A172 (cell line): ENCODE measurements around the gene NOP14. TPM values are rescaled to one million over a fixed set of nuclear protein-coding genes. Genes with fewer than 3 reads are reported as not detected.
"Not testable (repeated sequence)": the region's sequence is repeated elsewhere in the genome, so short reads cannot be mapped to it uniquely, and the experiment has no call there.

Source experiments
- DNase-seq: peaks from one replicate; pipeline ENCODE4 v3.0.0-alpha.2; 2015; ENCODE audit warnings: low spot score
- total RNA-seq: library from RNA; depleted of rRNA; stranded (reverse); fragments of >200 nt; shearing (Covaris generic); gene quantifications from 2 replicates; pipeline ENCODE4 v1.2.3, GENCODE V29; 2014

Gene NOP14
- total RNA-seq, 1 experiment from 2014 or later = 33.1 TPM

DNA sequence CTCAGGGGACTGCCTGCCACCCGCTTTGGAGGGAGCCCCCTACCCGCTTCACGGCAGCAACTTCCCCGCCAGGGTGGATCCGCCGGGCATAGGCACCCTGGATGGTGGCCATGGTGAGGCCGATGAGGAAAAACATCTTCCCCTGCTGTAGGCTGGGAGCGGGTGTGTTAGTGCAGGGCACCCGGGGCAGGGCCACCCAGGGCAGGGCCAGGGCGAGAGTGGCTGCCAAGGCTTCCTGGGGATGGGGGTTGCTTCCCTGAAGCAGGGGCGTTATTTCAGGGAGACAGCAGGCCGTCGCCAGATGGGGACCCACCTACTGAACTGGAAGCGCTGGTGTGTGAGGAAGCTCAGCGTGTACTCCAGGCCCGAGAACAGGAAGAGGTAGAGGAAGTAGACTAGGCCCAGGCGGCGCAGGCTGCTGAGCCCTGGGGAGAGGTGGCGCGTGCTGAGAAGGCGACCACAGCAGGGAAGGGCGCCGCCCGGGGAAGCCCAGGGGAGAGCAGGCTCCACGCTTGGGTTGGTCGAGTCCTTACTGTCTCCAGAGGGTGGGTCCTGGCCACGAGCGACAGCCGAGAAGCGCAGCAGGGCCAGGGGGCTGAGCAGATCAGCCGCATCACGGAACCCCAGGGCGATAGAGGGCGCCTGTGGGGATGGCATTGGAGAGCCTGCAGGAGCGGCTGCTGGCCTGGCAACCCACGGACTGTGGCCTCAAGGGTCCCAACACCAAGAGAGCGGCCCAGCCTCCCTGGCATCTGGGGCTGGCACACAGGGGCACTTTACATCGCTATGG is 31.5 kb downstream of the NOP14 start:
- no peak for DNase-seq

DNA sequence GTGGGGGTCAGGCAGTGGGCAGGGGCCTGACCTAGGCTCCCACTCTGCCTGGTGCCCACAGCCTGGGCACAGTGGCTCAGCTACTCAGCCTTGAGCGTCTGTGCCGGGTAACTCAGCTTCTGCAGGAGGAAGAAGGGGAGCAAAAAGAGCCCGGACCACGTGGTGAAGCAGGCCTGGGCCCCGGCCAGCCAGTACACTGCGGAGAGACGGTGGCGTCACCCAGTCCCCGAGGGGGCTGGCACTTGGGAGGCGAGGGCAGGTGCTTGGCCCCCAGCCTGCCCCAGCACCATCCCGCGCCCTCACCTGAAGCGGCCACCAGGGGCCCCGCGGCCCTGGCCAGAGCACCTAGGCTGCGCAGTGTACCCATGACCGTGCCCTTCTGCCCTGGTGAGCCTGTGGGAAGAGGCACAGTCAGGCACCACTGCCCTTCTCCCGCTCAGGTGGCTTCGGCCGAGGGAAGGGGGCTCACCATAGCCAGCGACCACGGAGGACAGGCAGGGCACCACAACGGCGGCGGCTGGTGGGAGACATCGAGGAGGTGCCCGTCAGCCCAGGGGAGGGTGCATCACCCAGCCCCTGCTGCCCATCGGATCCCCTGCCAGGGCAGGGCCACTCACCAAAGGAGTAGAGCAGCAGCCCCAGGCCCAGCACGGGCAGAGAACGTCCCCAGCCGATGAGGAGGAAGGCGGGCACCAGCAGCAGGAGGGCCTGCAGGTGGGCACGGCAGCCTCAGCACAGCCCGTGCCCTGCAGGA is 32.3 kb downstream of the NOP14 start:
- DNase-seq = no peak

DNA sequence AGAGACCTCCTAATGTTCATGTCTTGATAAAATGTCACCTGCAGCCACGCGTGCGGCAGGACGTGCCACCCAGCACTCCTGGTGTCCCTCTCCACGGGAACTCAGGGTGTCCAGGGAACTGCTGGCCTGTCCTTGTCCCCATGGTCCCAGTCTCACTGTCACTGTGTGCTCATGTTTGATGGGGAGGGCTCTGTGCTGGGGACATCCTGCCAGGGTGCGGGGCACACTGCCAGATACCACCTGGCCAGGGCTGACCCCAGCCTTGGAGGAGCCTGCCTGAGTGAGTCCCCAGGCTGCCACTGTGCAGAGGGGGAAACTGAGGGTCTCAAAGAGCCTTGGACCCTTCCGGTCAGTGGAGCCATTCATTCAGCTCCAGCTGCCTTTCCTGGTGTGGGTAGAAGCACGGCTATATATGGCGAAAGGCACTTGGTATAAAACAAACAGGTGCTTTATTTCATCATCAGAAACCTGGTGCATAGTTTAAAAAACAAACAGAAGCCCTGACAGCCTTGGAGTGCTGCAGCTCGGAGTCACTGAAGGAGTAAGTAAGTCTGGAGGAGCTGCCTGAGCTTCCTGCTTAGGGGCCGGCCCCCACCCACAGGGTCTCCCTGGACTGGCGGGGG is 33.0 kb downstream of the NOP14 start:
- DNase-seq = no peak

DNA sequence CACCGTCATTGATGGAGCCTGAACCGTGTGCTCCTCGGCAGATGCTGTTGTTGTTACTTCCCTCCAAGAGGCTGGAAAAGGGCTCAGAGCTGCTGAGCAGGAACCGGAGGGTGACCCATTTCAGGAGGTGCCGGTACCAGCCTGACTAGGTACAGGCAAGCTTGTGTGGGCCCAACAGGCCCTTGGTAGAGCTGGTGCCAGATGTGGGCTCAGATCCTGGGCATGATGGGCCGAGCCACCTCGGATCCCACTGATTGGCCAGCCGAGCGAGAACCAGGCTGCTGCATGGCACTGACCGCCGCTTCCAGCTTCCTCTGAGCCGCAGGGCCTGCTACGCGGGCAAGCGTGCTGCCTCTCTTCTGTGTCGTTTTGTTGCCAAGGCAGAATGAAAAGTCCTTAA is 33.7 kb downstream of the NOP14 start:
- DNase-seq = no peak

DNA sequence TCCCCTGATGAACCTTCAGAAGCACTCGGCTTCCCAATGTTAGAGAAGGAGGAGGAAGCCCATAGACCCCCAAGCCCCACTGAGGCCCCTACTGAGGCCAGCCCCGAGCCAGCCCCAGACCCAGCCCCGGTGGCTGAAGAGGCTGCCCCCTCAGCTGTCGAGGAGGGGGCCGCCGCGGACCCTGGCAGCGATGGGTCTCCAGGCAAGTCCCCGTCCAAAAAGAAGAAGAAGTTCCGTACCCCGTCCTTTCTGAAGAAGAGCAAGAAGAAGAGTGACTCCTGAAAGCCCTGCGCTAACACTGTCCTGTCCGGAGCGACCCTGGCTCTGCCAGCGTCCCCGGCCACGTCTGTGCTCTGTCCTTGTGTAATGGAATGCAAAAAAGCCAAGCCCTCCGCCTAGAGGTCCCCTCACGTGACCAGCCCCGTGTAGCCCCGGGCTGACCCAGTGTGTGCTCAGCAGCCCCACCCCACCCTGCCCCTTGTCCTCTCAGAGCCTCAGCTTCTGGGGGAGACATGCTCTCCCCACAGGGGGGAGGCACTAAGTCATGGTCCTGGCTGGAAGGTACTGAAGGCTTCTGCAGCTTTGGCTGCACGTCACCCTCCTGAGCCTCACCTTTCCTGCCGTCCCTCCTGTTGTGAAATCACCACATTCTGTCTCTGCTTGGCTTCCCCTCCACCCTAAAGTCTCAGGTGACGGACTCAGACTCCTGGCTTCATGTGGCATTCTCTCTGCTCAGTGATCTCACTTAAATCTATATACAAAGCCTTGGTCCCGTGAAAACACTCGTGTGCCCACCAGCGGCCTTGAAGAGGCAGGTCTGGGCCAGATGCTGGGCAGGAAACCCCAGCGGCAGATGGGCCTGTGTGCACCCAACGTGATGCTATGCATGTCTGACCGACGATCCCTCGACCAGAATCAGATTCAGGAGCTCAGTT is 34.7 kb downstream of the NOP14 start:
- DNase-seq = no peak

DNA sequence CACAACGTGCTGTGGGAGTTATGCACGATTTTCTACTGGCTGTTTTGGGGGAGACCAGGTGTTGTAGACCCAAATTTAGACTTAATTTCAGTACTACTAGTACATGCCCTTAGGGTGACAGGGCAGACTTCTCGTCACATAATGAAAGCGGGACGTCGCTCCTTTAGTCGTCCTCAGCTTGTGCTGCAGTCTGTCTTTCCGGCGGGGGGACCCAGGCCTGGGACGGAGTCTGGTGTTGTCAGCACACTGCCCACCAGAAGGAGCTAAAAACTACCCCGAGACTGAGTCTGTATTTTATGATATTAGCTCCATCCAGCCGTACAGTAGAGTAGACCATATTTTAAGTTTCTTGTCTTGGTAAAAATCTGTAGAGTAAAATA is 35.5 kb downstream of the NOP14 start:
- DNase-seq = no peak

DNA sequence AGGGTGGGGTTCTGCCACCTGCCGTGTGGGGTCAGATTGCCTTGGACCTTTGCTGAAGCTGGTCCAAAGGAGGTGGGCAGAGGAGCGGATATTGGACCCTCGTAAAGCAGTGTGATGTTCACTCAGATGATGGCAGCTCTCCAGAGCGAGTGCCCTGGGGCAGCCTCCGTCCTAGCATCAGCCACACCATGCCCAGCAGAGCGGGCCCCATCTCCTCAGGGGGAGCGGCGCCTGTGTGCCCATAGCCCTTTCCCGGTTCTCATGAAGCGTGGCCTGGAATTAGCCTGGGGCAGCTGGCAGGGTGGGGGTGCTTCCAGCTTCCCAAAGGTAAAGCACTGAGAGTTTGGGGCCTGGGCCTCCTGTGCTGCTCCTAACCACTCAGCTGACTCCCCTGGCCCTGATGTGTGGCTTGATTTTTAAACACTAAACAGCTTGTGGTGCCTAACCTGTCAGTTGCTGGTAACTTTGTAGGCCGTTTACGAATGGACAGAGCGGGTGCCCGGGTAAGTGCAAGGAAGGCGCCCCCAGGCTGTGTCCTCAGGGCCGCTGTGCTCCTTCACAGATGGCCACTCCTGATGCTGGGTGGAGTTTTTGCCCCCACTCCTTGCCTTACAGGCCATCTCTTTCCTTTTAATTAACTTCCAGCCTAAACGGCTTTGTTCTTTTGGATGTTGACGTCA is 36.0 kb downstream of the NOP14 start:
- DNase-seq = no peak

DNA sequence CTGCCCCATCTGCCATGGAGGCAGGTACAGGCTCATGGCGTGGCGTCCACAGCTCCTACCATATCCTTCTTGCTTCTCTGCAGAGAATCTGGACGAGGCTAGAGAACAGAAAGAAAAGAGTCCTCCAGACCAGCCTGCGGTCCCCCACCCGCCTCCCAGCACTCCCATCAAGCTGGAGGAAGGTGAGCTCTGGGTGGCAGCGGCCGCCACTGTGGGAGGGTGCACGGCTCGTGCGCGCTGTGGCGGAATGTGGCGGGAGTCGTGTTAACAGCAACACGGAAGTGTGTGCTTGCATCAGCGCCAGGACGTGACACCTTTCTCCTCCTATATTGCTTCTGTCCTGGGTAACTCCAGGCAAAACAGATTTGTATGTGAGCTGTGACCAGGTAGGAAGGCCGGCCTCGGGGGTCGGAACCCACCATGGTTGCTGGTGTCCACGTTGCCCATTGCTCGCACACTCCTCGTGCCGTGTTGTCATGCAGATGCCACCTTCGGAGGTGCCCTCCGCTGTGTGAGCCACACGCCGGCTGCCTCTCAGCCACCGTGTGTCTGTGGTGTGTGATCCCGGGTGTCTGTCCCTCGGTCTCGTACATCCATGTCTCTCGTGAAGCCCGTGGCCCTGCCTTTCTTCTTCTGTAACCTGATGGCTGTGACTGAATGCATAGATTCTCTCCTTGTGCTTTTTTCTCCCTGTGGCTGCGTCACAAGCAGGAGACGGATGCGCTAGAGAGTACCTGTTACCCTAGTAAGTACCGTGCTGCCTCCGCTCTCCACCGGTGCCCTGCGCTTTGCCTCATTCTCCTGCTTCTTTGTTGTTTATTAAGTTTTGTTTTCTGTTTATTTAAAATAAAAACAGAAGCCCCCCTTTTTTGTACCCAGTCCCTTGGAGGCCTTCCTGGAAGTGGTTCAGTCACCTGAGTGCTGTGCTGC is 37.0 kb downstream of the NOP14 start:
- DNase-seq = no peak

DNA sequence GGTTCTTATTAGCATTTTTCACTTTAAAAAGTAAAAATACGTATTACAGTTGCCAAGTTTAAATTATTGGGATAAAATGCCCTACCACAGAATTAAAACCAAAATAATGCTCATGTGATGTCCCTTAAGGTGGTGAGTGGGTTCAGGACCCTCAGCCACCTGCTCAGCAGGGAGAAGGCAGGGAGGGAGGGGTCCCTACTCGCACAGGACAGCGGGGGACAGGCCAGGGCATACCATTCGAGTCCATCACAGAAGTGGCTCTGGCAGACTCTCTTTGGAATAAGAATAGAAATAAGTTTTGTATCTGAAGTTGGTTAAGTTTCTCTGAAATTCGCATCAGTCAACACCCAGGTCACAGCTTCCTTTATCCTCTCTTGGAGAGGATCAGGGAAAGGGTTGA is 37.7 kb downstream of the NOP14 start:
- no peak for DNase-seq

DNA sequence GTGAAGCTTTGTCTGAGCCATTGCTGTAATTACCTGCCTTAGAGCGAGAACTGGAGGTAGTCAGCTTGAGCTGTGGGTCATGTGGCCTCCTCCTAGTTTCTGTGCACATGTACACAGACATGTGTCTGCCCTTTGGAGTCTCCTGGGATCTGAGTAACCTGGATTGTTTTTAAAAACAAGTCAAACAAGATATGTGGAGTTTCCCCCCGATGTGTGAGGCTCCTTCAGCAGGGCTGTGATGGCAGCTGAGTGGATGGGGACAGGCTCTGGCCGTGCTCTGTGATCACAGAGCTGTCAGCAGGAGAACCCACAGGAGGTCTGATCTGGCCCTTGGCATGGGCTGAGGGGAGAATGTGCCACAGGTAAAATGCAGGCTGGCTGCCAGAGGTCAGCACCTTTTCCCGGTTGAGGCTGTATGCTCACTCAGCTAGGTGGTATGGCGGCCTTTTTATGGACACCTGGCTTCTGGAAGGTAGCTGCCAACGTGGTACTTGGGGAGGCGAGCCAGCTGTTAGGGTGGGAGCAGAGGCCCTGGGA is 38.4 kb downstream of the NOP14 start:
- DNase-seq = no peak

DNA sequence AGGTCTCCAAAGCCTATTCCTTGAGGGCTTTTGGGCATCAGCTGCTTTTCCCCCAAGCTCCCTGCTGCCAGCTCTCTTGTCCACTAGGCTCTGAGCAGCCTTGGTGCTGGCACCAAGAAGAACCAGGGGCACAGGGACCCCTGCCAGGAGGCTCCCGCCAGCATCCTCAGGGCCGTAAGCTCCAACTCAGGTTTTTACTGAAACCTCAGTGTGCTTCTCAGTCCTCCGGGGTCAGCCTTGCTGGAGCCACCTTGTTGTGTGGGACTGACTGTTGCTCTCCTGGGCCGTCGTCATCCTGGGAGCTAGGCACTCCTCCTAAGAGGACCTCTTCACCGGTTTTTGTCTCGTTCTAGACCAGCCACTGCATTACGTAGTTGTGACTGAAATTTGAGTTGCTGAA is 38.9 kb downstream of the NOP14 start:
- no peak for DNase-seq

DNA sequence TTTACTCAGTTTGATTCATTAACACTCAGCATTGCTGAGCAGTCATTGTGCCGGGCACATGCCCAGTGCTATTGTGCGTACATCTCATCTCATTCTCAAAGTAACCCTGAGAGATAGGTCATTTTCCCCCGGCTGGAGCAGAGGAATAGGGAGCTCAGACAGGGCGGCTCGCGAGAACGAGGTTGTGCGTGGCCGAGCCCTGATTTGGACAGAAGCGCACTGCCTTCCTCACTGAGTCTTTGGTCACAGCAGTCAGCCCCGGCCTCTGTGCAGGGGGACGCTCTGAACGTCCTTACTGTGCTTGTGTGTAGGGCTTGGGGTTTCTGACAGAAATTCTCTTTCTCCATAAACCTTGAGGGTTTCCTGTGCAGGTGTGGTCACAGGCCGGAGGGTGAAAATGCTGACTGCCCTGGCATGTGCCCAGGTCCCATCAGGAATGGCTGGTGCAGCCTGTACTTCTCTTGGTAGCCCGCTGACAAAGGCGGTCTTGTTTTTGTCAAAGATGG is 39.5 kb downstream of the NOP14 start:
- DNase-seq = no peak

DNA sequence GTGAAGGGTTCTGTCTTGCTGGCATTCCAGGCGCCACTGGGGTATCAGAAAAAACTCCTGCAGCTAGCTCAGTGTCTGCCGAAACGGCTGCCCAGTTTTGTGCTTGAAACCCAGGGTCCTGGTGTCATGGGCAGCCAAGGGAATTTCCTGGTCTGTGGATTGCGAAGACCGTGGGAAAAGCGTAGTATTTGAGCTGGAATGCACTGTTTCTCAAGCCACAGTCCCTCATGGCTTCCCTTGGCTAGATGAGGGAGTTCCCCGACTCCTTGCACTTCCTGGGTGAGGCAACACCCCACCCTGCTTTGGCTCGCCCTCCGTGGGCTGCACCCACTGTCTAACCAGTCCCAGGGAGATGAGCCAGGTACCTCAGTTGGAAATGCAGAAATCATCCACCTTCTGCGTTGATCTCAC is 40.1 kb downstream of the NOP14 start:
- DNase-seq = peak; percentile 53

DNA sequence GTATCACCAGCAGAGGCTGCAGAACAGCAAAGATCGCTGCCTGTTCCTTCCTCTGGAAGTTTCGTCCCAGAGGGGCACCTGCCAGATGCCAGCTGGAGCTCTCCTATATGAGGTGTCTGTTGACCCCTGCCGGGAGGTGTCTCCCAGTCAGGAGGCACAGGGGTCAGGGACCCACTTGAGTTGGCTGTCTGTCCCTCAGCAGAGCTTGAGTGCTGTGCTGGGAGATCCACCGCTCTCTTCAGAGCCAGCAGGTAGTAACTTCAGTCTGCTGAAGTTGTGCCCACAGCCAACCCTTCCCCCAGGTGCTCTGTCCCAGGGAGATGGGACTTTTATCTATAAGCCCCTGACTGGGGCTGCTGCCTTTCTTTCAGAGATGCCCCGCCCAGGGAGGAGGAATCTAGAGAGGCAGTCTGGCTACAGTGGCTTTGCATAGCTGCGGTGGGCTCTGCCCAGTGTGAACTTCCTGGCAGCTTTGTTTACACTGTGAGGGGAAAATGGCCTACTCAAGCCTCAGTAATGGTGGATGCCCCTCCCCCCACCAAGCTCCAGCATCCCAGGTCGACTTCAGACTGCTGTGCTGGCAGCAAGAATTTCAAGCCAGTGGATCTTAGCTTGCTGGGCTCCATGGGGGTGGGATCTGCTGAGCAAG is 40.6 kb downstream of the NOP14 start:
- DNase-seq = not testable (repeated sequence)

DNA sequence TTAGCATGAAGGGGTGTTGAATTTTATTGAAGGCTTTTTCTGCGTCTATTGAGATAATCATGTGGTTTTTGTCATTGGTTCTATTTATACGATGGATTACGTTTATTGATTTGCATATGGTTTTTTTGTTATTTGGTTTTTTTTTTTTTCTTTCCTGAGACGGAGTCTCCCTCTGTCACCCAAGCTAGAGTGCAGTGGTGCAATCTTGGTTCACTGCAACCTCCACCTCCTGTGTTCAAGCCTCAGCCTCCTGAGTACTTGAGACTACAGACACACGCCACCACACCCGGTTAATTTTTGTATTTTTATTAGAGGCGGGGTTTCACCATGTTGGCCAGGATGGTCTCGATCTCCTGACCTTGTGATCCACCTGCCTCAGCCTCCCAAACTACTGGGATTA is 44.5 kb downstream of the NOP14 start:
- DNase-seq = not testable (repeated sequence)

DNA sequence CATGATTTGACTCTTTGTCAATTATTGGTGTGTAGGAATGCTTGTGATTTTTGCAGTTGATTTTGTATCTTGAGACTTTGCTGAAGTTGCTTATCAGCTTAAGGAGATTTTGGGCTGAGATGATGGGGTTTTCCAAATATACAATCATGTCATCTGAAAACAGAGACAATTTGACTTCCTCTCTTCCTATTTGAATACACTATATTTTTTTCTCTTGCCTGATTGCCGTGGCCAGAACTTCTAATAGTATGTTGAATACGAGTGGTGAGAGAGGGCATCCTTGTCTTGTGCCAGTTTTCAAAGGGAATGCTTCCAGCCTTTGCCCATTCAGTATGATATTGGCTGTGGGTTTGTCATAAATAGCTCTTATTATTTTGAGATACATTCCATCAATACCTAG is 44.9 kb downstream of the NOP14 start:
- DNase-seq = not testable (repeated sequence)

DNA sequence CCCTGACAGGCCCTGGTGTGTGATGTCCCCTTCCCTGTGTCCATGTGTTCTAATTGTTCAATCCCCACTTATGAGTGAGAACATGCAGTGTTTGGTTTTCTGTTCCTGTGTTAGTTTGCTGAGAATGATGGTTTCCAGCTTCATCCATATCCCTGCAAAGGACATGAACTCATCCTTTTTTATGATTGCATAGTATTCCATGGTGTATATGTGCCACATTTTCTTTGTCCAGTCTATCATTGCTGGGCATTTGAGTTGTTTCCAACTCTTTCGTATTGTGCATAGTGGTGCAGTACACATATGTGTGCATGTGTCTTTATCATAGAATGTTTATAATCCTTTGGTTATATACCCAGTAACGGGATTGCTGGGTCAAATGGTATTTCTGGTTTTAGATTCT is 46.5 kb downstream of the NOP14 start:
- DNase-seq = not testable (repeated sequence)

DNA sequence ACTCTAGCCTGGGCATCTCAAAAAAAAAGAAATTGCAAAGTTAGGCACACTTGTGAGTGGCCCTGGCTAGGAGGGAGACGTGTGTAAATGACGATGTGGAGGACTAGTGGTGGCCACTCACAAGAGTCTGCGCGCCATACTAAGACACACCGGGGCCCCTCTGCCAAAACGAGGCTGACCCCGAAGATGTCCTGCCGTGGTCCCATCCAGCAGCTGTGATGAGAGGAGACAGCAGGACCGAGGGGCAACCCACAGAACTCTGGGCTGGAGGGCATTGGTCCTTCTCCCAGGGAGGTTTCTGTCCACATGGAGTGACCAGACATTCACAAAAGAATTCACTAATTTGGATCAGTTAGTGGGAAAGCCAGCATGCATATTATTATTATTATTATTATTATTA is 47.4 kb downstream of the NOP14 start:
- no peak for DNase-seq
